IPS-18c (cell line): ENCODE measurements around the gene PCBP1.
"Not testable (repeated sequence)": the region's sequence is repeated elsewhere in the genome, so short reads cannot be mapped to it uniquely, and the experiment has no call there.

ENCODE experiments used
- H3K4me3 ChIP-seq: 2 replicates; pipeline ENCODE4 v1.7.0; 2013; ENCODE audit warnings: low read depth, mild to moderate bottlenecking, low read length, moderate library complexity; ENCODE audit not compliant: insufficient read depth
- H3K9me3 ChIP-seq: one replicate; pipeline ENCODE4 v1.6.1; 2013; ENCODE audit warnings: mild to moderate bottlenecking, low read length, moderate library complexity; ENCODE audit not compliant: control insufficient read depth, insufficient read depth

Gene PCBP1

GRCh38 chr2:70132244-70133126, 45.2 kb downstream of the PCBP1 start:
- Histone ChIP-seq H3K9me3 (peaks cover 2% of the 10 kb centered on the region), H3K4me3 (no peak overlapping the region; the same call in 1 of the 2 replicates)

- Histone ChIP-seq H3K9me3 (peaks cover 2% of the 10 kb centered on the region), H3K4me3 (no peak overlapping the region)
Observed at GRCh38 chr2:70133127-70133452, 45.8 kb downstream of the PCBP1 start.

GRCh38 chr2:70133491-70134322, 46.4 kb downstream of the PCBP1 start:
- Histone ChIP-seq H3K4me3 (no peak overlapping the region), H3K9me3 (peaks cover 2% of the 10 kb centered on the region)

- not testable (repeated sequence) for H3K4me3 ChIP-seq, H3K9me3 ChIP-seq
Observed at GRCh38 chr2:70134323-70134983, 47.2 kb downstream of the PCBP1 start.
